Stomach smooth muscle (tissue), 2 donors: ENCODE measurements around the gene LTBP1.
A peak's percentile ranks its signal among the peaks of the same experiment; 100 is the strongest.

ENCODE experiments used
- H3K27ac ChIP-seq: one replicate; pipeline ENCODE4 v1.7.0; 2013; ENCODE audit warnings: mild to moderate bottlenecking, low read length, inconsistent platforms
- H3K27me3 ChIP-seq, 2 donors: one replicate each; pipeline ENCODE4 v1.7.0; 2013; ENCODE audit warnings: low read length in 2 of 2; ENCODE audit not compliant: insufficient read depth in 2 of 2, control insufficient read depth in 1 of 2
- H3K36me3 ChIP-seq, 2 donors: one replicate each; pipeline ENCODE4 v1.7.0; 2013; ENCODE audit warnings: low read length in 2 of 2; ENCODE audit not compliant: control insufficient read depth in 2 of 2, insufficient read depth in 2 of 2
- H3K4me1 ChIP-seq: one replicate; pipeline ENCODE4 v1.7.0; 2013; ENCODE audit warnings: low read length; ENCODE audit not compliant: control insufficient read depth, insufficient read depth
- H3K4me3 ChIP-seq, 2 donors: one replicate each; pipeline ENCODE4 v1.7.0; 2013; ENCODE audit warnings: low read length in 2 of 2
- H3K9ac ChIP-seq, 2 donors: one replicate each; pipeline ENCODE4 v1.7.0; 2013; ENCODE audit warnings: low read length in 2 of 2, mild to moderate bottlenecking in 1 of 2
- H3K9me3 ChIP-seq, 2 donors: one replicate each; pipeline ENCODE4 v1.7.0; 2013; ENCODE audit warnings: low read length in 2 of 2; ENCODE audit not compliant: control insufficient read depth in 2 of 2
- donor health status: healthy.
- donor health status: Pancreatic carcinoma.

LTBP1 gene

GRCh38 chr2:32947484-32948143 is 861 bp downstream of the LTBP1 start:
- peak overlapping the region; percentile 83 to 85 for H3K4me3 ChIP-seq
- H3K27ac ChIP-seq: peak overlapping the region; percentile 74
- peaks cover 27% of the 10 kb centered on the region for H3K4me1 ChIP-seq

DNA sequence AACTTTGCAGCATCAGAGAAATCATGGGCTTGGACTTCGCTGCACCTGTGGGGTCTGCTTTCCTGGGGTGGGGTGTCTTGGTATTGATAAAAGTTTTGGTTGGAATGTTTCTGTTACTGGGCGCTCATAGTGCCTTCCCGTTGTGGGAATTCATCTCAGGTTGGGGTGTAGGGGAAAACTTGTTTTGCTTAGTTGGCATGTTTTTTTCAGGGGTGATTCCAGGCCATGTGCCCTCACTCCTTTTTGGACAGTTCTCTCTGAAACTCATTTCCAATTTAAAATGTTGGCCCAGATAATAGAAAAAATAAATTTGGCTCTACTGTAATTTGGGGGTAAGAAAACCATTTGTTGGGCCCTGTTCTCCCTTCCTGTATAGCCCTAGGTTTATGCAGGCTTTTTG is 1.5 kb downstream of the LTBP1 start:
- Histone ChIP-seq H3K27me3 (no peaks in the 10 kb centered on the region), H3K4me3 (peak overlapping the region; percentile 83 to 85), H3K9me3 (no peaks in the 10 kb centered on the region)

More at GRCh38 chr2:32947484-32948143, 861 bp downstream of the LTBP1 start:
- peak overlapping the region; percentile 59 to 68 for H3K9ac ChIP-seq
- H3K36me3 ChIP-seq: no peaks in the 10 kb centered on the region
- no peaks in the 10 kb centered on the region for H3K27me3 ChIP-seq
- H3K9me3 ChIP-seq: no peaks in the 10 kb centered on the region

GRCh38 chr2:32949260-32949659 is 2.5 kb downstream of the LTBP1 start:
- no peaks in the 10 kb centered on the region for H3K36me3 ChIP-seq
- H3K4me1 ChIP-seq: peaks cover 39% of the 10 kb centered on the region

More for the DNA sequence above, 1.5 kb downstream of the LTBP1 start:
- Histone ChIP-seq H3K4me1 (peaks cover 33% of the 10 kb centered on the region), H3K27ac (peak overlapping the region; percentile 60), H3K9ac (peak overlapping the region; percentile 59 to 68), H3K36me3 (no peaks in the 10 kb centered on the region)

GRCh38 chr2:32951672-32952071 is 4.9 kb downstream of the LTBP1 start:
- Histone ChIP-seq H3K27me3 (no peaks in the 10 kb centered on the region), H3K4me3 (no peak overlapping the region), H3K27ac (peak overlapping the region; percentile 24), H3K9me3 (no peaks in the 10 kb centered on the region), H3K4me1 (peaks cover 39% of the 10 kb centered on the region), H3K36me3 (no peaks in the 10 kb centered on the region), H3K9ac (no peak overlapping the region)

More at GRCh38 chr2:32949260-32949659, 2.5 kb downstream of the LTBP1 start:
- H3K9ac ChIP-seq: no peak overlapping the region
- no peaks in the 10 kb centered on the region for H3K9me3 ChIP-seq
- H3K27me3 ChIP-seq: no peaks in the 10 kb centered on the region
- H3K4me3 ChIP-seq: peak overlapping the region in 1 of 2 donors; percentile 4
- no peak overlapping the region for H3K27ac ChIP-seq

DNA sequence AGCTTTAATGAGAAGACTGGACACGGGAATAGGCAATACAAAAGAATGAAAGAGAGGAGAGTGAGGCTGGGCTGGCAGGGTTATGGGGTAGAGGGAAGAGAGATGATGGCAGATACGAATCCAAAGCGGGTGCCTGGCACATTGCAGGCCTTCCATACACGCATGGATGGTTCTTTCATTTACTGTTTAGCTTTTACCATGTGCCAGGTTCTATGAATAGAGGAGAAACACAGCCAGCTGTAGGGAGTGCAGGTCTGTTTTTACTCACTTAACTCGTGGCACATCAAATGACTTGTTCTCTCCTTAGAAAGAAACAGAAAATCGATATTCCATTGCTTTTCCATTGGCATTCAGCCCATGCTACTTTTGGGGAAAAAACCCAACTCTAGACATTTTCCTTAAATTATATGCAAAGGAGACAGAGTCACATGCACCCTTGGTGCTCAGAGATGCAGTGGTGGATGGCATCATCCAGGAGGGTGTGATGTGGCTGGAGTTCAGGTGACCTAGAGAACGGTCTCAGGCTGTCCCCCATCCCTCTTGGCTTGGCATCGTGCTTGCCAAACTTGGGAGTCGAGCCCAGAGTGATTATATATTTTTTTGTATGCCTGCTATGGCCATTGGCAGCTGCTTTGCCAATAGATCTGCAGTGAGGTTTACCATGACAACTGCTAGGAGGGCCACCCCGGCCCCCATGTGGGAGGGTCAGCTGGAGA is 6.2 kb downstream of the LTBP1 start:
- Histone ChIP-seq H3K9me3 (no peaks in the 10 kb centered on the region), H3K4me3 (peak overlapping the region; percentile 34 to 35), H3K27me3 (no peaks in the 10 kb centered on the region), H3K36me3 (no peaks in the 10 kb centered on the region), H3K9ac (no peak overlapping the region), H3K27ac (peak overlapping the region; percentile 55), H3K4me1 (peaks cover 39% of the 10 kb centered on the region)

DNA sequence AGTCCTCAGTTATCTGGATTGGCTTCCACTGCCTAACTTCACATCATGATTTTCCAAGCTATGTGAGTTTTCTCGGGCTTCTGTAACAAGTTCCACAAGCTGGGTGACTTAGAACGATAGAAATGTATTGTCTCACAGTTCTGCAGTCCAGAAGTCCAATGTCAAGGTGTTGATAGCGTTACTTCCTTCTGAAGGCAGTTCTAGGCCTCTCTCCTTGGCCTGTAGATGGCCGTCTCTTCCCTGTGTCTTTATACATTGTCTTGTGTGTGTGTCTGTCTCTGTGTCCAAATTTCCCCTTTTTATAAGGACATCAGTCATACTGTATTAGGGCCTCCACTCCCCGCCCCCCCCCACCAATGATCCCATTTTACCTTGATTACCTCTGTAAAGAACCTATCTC is 7.5 kb downstream of the LTBP1 start:
- H3K27ac ChIP-seq: peak overlapping the region; percentile 55
- no peaks in the 10 kb centered on the region for H3K27me3 ChIP-seq

DNA sequence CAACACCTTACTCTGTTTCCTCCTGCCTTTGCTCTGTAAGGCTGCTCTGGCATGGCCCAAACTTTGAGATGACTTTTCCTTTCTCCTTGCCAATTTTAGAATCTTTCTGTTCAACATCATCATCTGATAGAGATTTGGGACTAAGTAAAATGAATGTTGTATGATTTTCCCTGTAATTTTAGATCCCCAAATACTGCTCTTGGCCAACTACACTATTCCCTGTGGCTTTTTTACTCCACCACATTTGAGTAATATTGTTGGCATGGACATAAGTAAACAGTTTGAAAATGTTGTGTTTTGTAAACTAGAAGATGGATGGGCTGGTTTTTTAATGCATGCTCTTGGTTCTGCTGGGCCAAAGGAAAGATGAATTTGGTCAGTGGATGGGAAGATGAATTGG is 12.1 kb downstream of the LTBP1 start:
- Histone ChIP-seq H3K4me1 (peaks cover 15% of the 10 kb centered on the region), H3K27ac (no peak overlapping the region), H3K9me3 (no peaks in the 10 kb centered on the region), H3K27me3 (no peaks in the 10 kb centered on the region), H3K36me3 (no peaks in the 10 kb centered on the region), H3K9ac (no peak overlapping the region), H3K4me3 (no peak overlapping the region)

More for the DNA sequence above, 7.5 kb downstream of the LTBP1 start:
- no peak overlapping the region for H3K9ac ChIP-seq
- no peaks in the 10 kb centered on the region for H3K36me3 ChIP-seq
- H3K4me1 ChIP-seq: peaks cover 37% of the 10 kb centered on the region
- no peaks in the 10 kb centered on the region for H3K9me3 ChIP-seq
- no peak overlapping the region for H3K4me3 ChIP-seq

DNA sequence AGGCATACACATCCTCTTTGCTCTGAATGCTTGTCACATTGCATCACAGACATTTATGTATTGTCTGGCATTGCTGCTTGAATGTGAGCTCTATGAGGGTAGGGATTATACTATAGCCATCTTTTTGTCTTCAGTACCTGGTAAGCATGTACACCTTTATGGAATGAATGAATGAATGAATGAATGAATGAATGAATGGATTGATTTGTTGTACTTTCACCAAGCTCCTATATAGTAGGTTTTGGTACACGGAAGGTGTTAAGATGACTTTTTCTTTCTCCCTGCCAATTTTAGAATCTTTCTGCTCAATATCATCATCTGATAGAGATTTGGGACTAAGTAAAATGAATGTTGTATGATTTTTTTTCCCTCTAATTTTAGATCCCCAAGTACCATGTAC is 13.5 kb downstream of the LTBP1 start:
- no peak overlapping the region for H3K27ac ChIP-seq
- H3K9ac ChIP-seq: no peak overlapping the region
- no peaks in the 10 kb centered on the region for H3K9me3 ChIP-seq
- no peaks in the 10 kb centered on the region for H3K27me3 ChIP-seq
- H3K4me3 ChIP-seq: no peak overlapping the region
- no peaks in the 10 kb centered on the region for H3K36me3 ChIP-seq
- H3K4me1 ChIP-seq: peaks cover 12% of the 10 kb centered on the region

DNA sequence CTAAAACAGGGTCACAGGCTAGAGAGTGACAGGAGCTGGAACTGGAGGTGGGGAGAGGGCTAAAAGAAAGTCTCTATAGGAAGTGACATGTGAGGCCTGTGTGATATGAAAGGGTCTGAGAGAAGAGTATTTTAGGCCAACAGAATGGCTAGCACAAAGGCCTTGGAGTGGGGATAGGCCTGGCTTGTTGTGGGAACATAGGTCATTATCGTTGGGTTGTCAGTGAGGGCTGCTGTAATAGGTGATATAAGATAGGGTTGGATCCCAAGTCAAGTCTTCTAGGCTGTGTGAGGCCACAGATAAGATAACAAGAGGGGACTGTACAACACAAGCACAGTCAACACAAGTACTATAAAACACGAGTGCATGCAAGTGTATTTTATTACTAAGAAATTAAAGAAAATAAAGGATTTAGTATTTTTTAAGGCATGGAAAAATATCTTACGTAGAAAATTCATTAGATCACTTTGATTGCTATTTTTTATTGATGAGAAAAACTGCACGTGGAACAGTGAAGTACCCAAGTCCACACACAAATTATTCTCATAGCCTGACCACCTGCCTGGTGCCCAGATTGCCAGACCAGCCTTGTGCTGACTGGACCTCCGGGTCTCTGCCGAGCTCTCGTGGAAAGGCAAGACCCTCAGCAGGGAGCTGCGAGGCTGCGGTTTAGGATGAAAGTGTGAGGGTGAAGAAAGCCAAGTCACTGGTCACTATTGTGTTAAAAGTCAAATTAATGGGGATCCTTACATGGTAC is 14.1 kb downstream of the LTBP1 start:
- H3K27ac ChIP-seq: no peak overlapping the region
- no peak overlapping the region for H3K9ac ChIP-seq
- no peaks in the 10 kb centered on the region for H3K27me3 ChIP-seq
- no peak overlapping the region for H3K4me3 ChIP-seq
- H3K9me3 ChIP-seq: no peaks in the 10 kb centered on the region
- H3K36me3 ChIP-seq: no peaks in the 10 kb centered on the region
- peaks cover 12% of the 10 kb centered on the region for H3K4me1 ChIP-seq

GRCh38 chr2:32962690-32963089 is 15.9 kb downstream of the LTBP1 start:
- Histone ChIP-seq H3K4me3 (no peak overlapping the region), H3K27me3 (no peaks in the 10 kb centered on the region), H3K36me3 (no peaks in the 10 kb centered on the region), H3K4me1 (peaks cover 12% of the 10 kb centered on the region), H3K27ac (no peak overlapping the region), H3K9me3 (no peaks in the 10 kb centered on the region), H3K9ac (no peak overlapping the region)
